ENCODE data around the gene FYCO1.

DNA sequence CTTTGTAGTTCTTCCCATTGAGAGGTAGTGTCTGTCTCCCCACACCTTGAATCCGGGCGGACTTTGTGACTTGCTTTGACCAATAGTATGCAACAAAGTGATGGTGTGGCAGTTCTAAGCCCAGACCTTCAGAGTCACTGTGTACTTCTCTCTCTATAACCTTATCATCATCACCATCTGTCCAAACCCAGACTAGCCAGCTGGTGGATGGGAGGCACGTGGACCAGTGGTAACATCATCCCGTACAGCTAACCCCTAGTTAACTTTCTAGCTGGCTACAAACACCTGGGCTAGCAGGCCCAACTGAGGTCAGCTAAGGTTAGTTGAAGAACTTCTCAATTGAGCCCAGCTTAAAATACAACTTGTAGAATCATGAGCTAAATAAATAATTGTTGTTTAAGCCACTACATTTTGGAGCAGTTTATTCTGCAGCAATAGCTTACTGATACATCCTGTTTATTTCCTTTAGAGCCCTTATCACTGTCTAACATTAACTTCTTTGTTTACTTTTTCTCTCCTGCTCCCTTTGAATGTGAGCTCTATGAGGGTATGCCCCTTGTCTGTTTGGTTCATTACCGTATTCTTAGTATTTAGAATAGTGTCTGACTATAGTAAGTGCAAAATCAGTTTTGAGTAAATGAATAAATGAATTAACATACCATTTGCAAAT is 120.8 kb downstream of the FYCO1 start:
- TF ChIP-seq POLR2A (IDR thresholded peaks at IDR 0.05; ENCODE audit: low read length): no peak
- no peak for TF ChIP-seq GATA1 (IDR thresholded peaks at IDR 0.05; ENCODE audit: low read depth, low read length)

Data from erythroblast (primary cell).